ENCODE measurements around the gene PDE4A.
"Not testable (repeated sequence)": the region's sequence is repeated elsewhere in the genome, so short reads cannot be mapped to it uniquely, and the experiment has no call there.

PDE4A gene

GRCh38 chr19:10420444-10421239 is at the start of gene PDE4A:
Gene PDE4A, plus strand, starts transcription at chr19:10420538. Its CDS starts 227 bp downstream, at chr19:10420765.
- peak within 1 kb of the TSS; percentile 36 for H3K4me3 ChIP-seq (ENCODE audit: low read depth, low read length)
- no peak for DNase-seq (ENCODE audit: low read depth)
- TF ChIP-seq CTCF (IDR thresholded peaks at IDR 0.05; ENCODE audit: control insufficient read depth, extremely low read depth, insufficient read depth), result peak; percentile 40

GRCh38 chr19:10372690-10373089 is 47.6 kb upstream of the PDE4A start:
- no peak overlapping the region for H3K4me3 ChIP-seq (ENCODE audit: low read depth, low read length)
- no peak for TF ChIP-seq CTCF (IDR thresholded peaks at IDR 0.05; ENCODE audit: control insufficient read depth, extremely low read depth, insufficient read depth)
- DNase-seq (ENCODE audit: low read depth), result no peak

GRCh38 chr19:10374931-10375330 is 45.4 kb upstream of the PDE4A start:
- DNase-seq (ENCODE audit: low read depth), result no peak
- no peak for TF ChIP-seq CTCF (IDR thresholded peaks at IDR 0.05; ENCODE audit: control insufficient read depth, extremely low read depth, insufficient read depth)
- no peak overlapping the region for H3K4me3 ChIP-seq (ENCODE audit: low read depth, low read length)

GRCh38 chr19:10377140-10377640 is 43.1 kb upstream of the PDE4A start:
- not testable (repeated sequence) for DNase-seq (ENCODE audit: low read depth); H3K4me3 ChIP-seq (ENCODE audit: low read depth, low read length)

GRCh38 chr19:10378124-10378523 is 42.2 kb upstream of the PDE4A start:
- no peak overlapping the region for H3K4me3 ChIP-seq (ENCODE audit: low read depth, low read length)
- TF ChIP-seq CTCF (IDR thresholded peaks at IDR 0.05; ENCODE audit: control insufficient read depth, extremely low read depth, insufficient read depth), result no peak
- no peak for DNase-seq (ENCODE audit: low read depth)

GRCh38 chr19:10379880-10380312 is 40.4 kb upstream of the PDE4A start:
- DNase-seq (ENCODE audit: low read depth), result no peak
- peak overlapping the region; percentile 82 for H3K4me3 ChIP-seq (ENCODE audit: low read depth, low read length)
- no peak for TF ChIP-seq CTCF (IDR thresholded peaks at IDR 0.05; ENCODE audit: control insufficient read depth, extremely low read depth, insufficient read depth)

GRCh38 chr19:10380313-10381102 is 39.8 kb upstream of the PDE4A start, which contains the start of gene TYK2:
Gene TYK2, minus strand, starts transcription at chr19:10380572. Its CDS starts 2,166 bp downstream, at chr19:10378406.
- peak; percentile 94 for DNase-seq (ENCODE audit: low read depth)
- H3K4me3 ChIP-seq (ENCODE audit: low read depth, low read length), result peak within 1 kb of the TSS; percentile 82
- TF ChIP-seq CTCF (IDR thresholded peaks at IDR 0.05; ENCODE audit: control insufficient read depth, extremely low read depth, insufficient read depth), result no peak

- not testable (repeated sequence) for DNase-seq (ENCODE audit: low read depth); H3K4me3 ChIP-seq (ENCODE audit: low read depth, low read length)
Measured at GRCh38 chr19:10383223-10383499, 37.2 kb upstream of the PDE4A start.

Data from LNCaP clone FGC (cell line).